GM19395 (cell line): ENCODE results near the gene KANSL1L.
"Not testable (repeated sequence)": the region's sequence is repeated elsewhere in the genome, so short reads cannot be mapped to it uniquely, and the experiment has no call there.

Experiments
- ATAC-seq: cut with Tn5 transposase; IDR thresholded peaks from one replicate; pipeline ENCODE4 v1.9.1; 2021; ENCODE audit warnings: mild to moderate bottlenecking, moderate library complexity; ENCODE audit not compliant: unreplicated experiment

Gene KANSL1L

GRCh38 chr2:210171309-210172218, at the start of gene KANSL1L:
Gene KANSL1L (minus strand): TSS chr2:210171409. CDS start chr2:210154582, 16,827 bp downstream.
- ATAC-seq = peak; percentile 65

GRCh38 chr2:210215120-210215519, 43.9 kb upstream of the KANSL1L start:
- no peak for ATAC-seq

GRCh38 chr2:210210185-210210584, 39.0 kb upstream of the KANSL1L start:
- ATAC-seq = no peak

- no peak for ATAC-seq
Measured at GRCh38 chr2:210207929-210208328, 36.7 kb upstream of the KANSL1L start.

GRCh38 chr2:210203558-210203957, 32.3 kb upstream of the KANSL1L start:
- ATAC-seq = no peak

GRCh38 chr2:210203147-210203546, 31.9 kb upstream of the KANSL1L start:
- ATAC-seq = no peak

GRCh38 chr2:210199854-210200253, 28.6 kb upstream of the KANSL1L start:
- ATAC-seq = no peak

GRCh38 chr2:210199186-210199765, 28.1 kb upstream of the KANSL1L start:
- peak; percentile 59 for ATAC-seq

GRCh38 chr2:210198326-210198725, 27.1 kb upstream of the KANSL1L start:
- no peak for ATAC-seq

GRCh38 chr2:210197720-210198119, 26.5 kb upstream of the KANSL1L start:
- ATAC-seq = no peak

- peak; percentile 64 for ATAC-seq
Measured at GRCh38 chr2:210195101-210195852, 24.1 kb upstream of the KANSL1L start.

- ATAC-seq = peak; percentile 40
Measured at GRCh38 chr2:210190345-210190744, 19.1 kb upstream of the KANSL1L start.

- no peak for ATAC-seq
Measured at GRCh38 chr2:210189452-210190138, 18.4 kb upstream of the KANSL1L start.

GRCh38 chr2:210188755-210189154, 17.5 kb upstream of the KANSL1L start:
- no peak for ATAC-seq

GRCh38 chr2:210188190-210188589, 17.0 kb upstream of the KANSL1L start:
- ATAC-seq = no peak

- ATAC-seq = not testable (repeated sequence)
Measured at GRCh38 chr2:210183936-210184335, 12.7 kb upstream of the KANSL1L start.

GRCh38 chr2:210181606-210182088, 10.4 kb upstream of the KANSL1L start:
- ATAC-seq = not testable (repeated sequence)

- ATAC-seq = not testable (repeated sequence)
Measured at GRCh38 chr2:210181033-210181605, 9.9 kb upstream of the KANSL1L start.

GRCh38 chr2:210180477-210180876, 9.3 kb upstream of the KANSL1L start:
- no peak for ATAC-seq

GRCh38 chr2:210179351-210179990, 8.3 kb upstream of the KANSL1L start:
- ATAC-seq = no peak
